ENCODE results near the gene PIK3R6. TPM values are rescaled to one million over a fixed set of nuclear protein-coding genes. Genes with fewer than 3 reads are reported as not detected.

The PIK3R6 gene
- total RNA-seq, 1 donor, result 10.0 TPM

- DNase-seq (ENCODE audit: low read depth in 2 of 3, low spot score in 2 of 3), result no peak
Observed at GRCh38 chr17:8757189-8757588, 110.3 kb downstream of the PIK3R6 start.

- no peak for DNase-seq (ENCODE audit: low read depth in 2 of 3, low spot score in 2 of 3)
Observed at GRCh38 chr17:8755590-8756255, 111.8 kb downstream of the PIK3R6 start.

- no peak for DNase-seq (ENCODE audit: low read depth in 2 of 3, low spot score in 2 of 3)
Observed at GRCh38 chr17:8754890-8755289, 112.6 kb downstream of the PIK3R6 start.

GRCh38 chr17:8753976-8754440 lies 113.5 kb downstream of the PIK3R6 start:
- DNase-seq (ENCODE audit: low read depth in 2 of 3, low spot score in 2 of 3), result peak in 2 of 3 donors; percentile 30 to 62

GRCh38 chr17:8753136-8753975 lies 114.1 kb downstream of the PIK3R6 start:
- no peak for DNase-seq (ENCODE audit: low read depth in 2 of 3, low spot score in 2 of 3)

Other genes with a start within 250 kb of the PIK3R6 start
- 38.8 TPM for gene MYH10, start 236.9 kb downstream of the PIK3R6 start, total RNA-seq
- 4.0 TPM for gene CCDC42, start 122.8 kb downstream of the PIK3R6 start, total RNA-seq
- gene SPDYE4, start 109.1 kb downstream of the PIK3R6 start, total RNA-seq, result not detected
- 0.81 TPM for gene MFSD6L, start 68.3 kb downstream of the PIK3R6 start, total RNA-seq
- 17.0 TPM for gene PIK3R5, start 98.0 kb upstream of the PIK3R6 start, total RNA-seq
- 1.1 TPM for gene NTN1, start 153.8 kb upstream of the PIK3R6 start, total RNA-seq